ENCODE data around the gene SNED1. TPM values are rescaled to one million over a fixed set of nuclear protein-coding genes. Genes with fewer than 3 reads are reported as not detected.

Gene SNED1
- total and polyA plus RNA-seq, 9 of the 15 experiments (the other 6 are each of a cell fraction or from before 2014, with no cell fraction given), result 0.03 to 0.07 (median 0.05) TPM; not detected in 5

- no peaks in the 10 kb centered on the region for H3K27me3 ChIP-seq (ENCODE audit: control insufficient read depth in 2 of 2, insufficient read depth in 2 of 2, low read length in 2 of 2)
- no peak overlapping the region for H3K27ac ChIP-seq (ENCODE audit: extremely low read depth, low read depth, low read length)
- POLR2A ChIA-PET, result no interaction called here
- CTCF ChIA-PET (ENCODE audit: low intra/inter-chr PET ratio), result no interaction called here
- H3K36me3 ChIP-seq (ENCODE audit: control insufficient read depth, insufficient read depth, low read length), result peaks cover 27% of the 10 kb centered on the region; the same call in 2 of the 3 replicates
- FAIRE-seq (no peak), ATAC-seq (no peak), DNase-seq (ENCODE audit: extremely low read depth in 1 of 4, low spot score in 3 of 4) (no peak)
- no peak overlapping the region for H3K4me2 ChIP-seq (ENCODE audit: insufficient read depth, low read length)
- H3K4me3 ChIP-seq, result no peak overlapping the region
- no TSS peak for BruUV-seq (replicated peaks)
- in situ Hi-C loops (cut with MboI), result no loop called here
- no peaks in the 10 kb centered on the region for H3K9me1 ChIP-seq (ENCODE audit: control insufficient read depth, insufficient read depth, low read length)
- H3K79me2 ChIP-seq (ENCODE audit: control insufficient read depth, insufficient read depth, low read length), result no peaks in the 10 kb centered on the region
- intact Hi-C loops (cut with micrococcal nuclease), result no loop called here
- no peaks in the 10 kb centered on the region for H4K20me1 ChIP-seq (replicated peaks; ENCODE audit: control insufficient read depth, insufficient read depth, low read length)
- peaks cover 0 to 7% of the 10 kb centered on the region in 2 experiments; a peak in 2 of 5 replicates for H3K4me1 ChIP-seq (replicated peaks in 1 of 2; ENCODE audit: control insufficient read depth in 2 of 2, insufficient read depth in 2 of 2, low read length in 2 of 2)
- no peaks in the 10 kb centered on the region for H3K9me3 ChIP-seq (replicated peaks; ENCODE audit: control insufficient read depth, insufficient read depth, low read depth, low read length)
- 87% methylated on average over 4 of the region's 4 CpGs for WGBS (ENCODE audit: insufficient coverage, low coverage, missing lambda C conversion rate)
- H2AFZ ChIP-seq (ENCODE audit: low read depth, low read length), result no peak overlapping the region
- no peak overlapping the region for H3K9ac ChIP-seq (ENCODE audit: insufficient read depth in 1 of 2, low read depth in 2 of 2, low read length in 2 of 2)
- TF ChIP-seq ZNF717 (CRISPR knock-in tag; IDR thresholded peaks at IDR 0.05) (no peak), DLX4 (CRISPR knock-in tag; IDR thresholded peaks at IDR 0.05) (no peak), ZNF778 (CRISPR knock-in tag; IDR thresholded peaks at IDR 0.05) (no peak), YBX1 (IDR thresholded peaks at IDR 0.05) (no peak), RREB1 (CRISPR knock-in tag; IDR thresholded peaks at IDR 0.05) (no peak), SMAD3 (CRISPR knock-in tag; conservative IDR thresholded peaks at IDR 0.05) (no peak), LARP7 (IDR thresholded peaks at IDR 0.05) (no peak), FOXP4 (CRISPR knock-in tag; IDR thresholded peaks at IDR 0.05; ENCODE audit: borderline replicate concordance) (no peak), MXI1 (IDR thresholded peaks at IDR 0.05; ENCODE audit: low read depth, low read length) (no peak), TCF7L2 (IDR thresholded peaks at IDR 0.05; ENCODE audit: low read depth, low read length) (no peak), NCOA4 (IDR thresholded peaks at IDR 0.05; ENCODE audit: partially characterized antibody) (no peak), PTTG1 (tag; IDR thresholded peaks at IDR 0.05; ENCODE audit: low read depth) (no peak), ZNF197 (CRISPR knock-in tag; IDR thresholded peaks at IDR 0.05; ENCODE audit: low read depth) (no peak), RFX7 (CRISPR knock-in tag; IDR thresholded peaks at IDR 0.05) (no peak), ZNF124 (CRISPR knock-in tag; IDR thresholded peaks at IDR 0.05) (no peak)
- TF ChIP-seq, protein P1, sequence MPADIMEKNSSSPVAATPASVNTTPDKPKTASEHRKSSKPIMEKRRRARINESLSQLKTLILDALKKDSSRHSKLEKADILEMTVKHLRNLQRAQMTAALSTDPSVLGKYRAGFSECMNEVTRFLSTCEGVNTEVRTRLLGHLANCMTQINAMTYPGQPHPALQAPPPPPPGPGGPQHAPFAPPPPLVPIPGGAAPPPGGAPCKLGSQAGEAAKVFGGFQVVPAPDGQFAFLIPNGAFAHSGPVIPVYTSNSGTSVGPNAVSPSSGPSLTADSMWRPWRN (IDR thresholded peaks at IDR 0.05; ENCODE audit: low read depth), result no peak
These were observed 86.5 kb downstream of the SNED1 start for GRCh38 chr2:241084856-241085444.
